Measurements from ENCODE around the gene HSPBP1. TPM values are rescaled to one million over a fixed set of nuclear protein-coding genes. Genes with fewer than 3 reads are reported as not detected.

HSPBP1 gene
- total and polyA plus RNA-seq, 2 of the 13 experiments (the other 11 are each of a cell fraction or from before 2014, with no cell fraction given), result 22.3 to 33.7 TPM

DNA sequence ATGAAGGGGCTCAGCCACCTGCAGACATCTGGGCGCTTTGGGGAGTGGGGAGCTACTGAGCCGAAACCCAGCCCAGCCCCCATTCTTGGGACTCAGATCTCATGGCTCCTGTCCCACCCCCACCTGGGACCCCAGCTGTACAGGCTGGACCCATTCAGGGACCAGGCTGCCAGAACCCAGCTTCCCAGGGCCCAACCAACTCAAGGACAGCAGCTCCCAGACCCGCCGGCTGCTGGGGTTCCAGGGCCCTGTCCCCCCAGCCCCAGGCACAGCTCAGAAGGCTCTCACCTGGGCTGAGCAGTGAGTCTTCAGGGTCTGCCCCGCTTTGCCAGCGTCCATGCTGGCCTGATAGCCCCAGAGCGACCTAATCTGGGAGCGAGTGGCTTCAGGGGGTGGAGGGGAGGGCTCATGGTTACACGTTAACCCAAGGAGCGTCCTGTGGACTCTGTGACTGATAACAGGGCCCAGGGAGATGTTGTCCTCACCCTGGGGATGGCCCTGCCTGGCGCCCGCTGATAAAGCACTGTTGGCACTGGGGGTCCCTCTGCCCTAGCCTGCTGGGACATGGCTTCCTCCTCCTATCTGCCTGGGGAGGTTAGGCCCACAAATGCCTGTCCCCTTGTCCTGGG lies 51.4 kb downstream of the HSPBP1 start, which contains the start of gene TMEM86B (continued):
- TF ChIP-seq ZNF607 (CRISPR knock-in tag; IDR thresholded peaks at IDR 0.05; ENCODE audit: borderline replicate concordance) (no peak; the same call in 1 of the 2 replicates), EP300 (IDR thresholded peaks at IDR 0.05; ENCODE audit: low read depth in 2 of 2, low read length in 2 of 2) (peak in 1 of 2 experiments; percentile 58; a peak in 1 of 4 replicates), EP300 (CRISPR knock-in tag; IDR thresholded peaks at IDR 0.05; ENCODE audit: borderline replicate concordance) (no peak), ZNF678 (CRISPR knock-in tag; IDR thresholded peaks at IDR 0.05) (0 out of 2 replicates have a peak, but pooled peaks have one; percentile 22), PHF8 (CRISPR knock-in tag; IDR thresholded peaks at IDR 0.05) (peak; percentile 36; the same call in 1 of the 2 replicates), NRL (CRISPR knock-in tag; IDR thresholded peaks at IDR 0.05; ENCODE audit: borderline replicate concordance) (no peak), DNMT3B (CRISPR knock-in tag; conservative IDR thresholded peaks at IDR 0.05) (no peak), ZNF660 (CRISPR knock-in tag; IDR thresholded peaks at IDR 0.05; ENCODE audit: borderline replicate concordance, low read depth) (no peak), HNRNPL (IDR thresholded peaks at IDR 0.05; ENCODE audit: low read depth, low read length) (peak; percentile 93)
- TF ChIP-seq, protein P1, sequence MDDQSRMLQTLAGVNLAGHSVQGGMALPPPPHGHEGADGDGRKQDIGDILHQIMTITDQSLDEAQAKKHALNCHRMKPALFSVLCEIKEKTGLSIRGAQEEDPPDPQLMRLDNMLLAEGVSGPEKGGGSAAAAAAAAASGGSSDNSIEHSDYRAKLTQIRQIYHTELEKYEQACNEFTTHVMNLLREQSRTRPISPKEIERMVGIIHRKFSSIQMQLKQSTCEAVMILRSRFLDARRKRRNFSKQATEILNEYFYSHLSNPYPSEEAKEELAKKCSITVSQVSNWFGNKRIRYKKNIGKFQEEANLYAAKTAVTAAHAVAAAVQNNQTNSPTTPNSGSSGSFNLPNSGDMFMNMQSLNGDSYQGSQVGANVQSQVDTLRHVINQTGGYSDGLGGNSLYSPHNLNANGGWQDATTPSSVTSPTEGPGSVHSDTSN (CRISPR knock-in tag; IDR thresholded peaks at IDR 0.05; ENCODE audit: borderline replicate concordance), result no peak
- TF ChIP-seq, protein P2, sequence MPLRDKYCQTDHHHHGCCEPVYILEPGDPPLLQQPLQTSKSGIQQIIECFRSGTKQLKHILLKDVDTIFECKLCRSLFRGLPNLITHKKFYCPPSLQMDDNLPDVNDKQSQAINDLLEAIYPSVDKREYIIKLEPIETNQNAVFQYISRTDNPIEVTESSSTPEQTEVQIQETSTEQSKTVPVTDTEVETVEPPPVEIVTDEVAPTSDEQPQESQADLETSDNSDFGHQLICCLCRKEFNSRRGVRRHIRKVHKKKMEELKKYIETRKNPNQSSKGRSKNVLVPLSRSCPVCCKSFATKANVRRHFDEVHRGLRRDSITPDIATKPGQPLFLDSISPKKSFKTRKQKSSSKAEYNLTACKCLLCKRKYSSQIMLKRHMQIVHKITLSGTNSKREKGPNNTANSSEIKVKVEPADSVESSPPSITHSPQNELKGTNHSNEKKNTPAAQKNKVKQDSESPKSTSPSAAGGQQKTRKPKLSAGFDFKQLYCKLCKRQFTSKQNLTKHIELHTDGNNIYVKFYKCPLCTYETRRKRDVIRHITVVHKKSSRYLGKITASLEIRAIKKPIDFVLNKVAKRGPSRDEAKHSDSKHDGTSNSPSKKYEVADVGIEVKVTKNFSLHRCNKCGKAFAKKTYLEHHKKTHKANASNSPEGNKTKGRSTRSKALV (CRISPR knock-in tag; IDR thresholded peaks at IDR 0.05), result 0 out of 2 replicates have a peak, but pooled peaks have one; percentile 3
- TF ChIP-seq, protein P3, sequence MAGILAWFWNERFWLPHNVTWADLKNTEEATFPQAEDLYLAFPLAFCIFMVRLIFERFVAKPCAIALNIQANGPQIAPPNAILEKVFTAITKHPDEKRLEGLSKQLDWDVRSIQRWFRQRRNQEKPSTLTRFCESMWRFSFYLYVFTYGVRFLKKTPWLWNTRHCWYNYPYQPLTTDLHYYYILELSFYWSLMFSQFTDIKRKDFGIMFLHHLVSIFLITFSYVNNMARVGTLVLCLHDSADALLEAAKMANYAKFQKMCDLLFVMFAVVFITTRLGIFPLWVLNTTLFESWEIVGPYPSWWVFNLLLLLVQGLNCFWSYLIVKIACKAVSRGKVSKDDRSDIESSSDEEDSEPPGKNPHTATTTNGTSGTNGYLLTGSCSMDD (CRISPR knock-in tag; IDR thresholded peaks at IDR 0.05), result no peak
- TF ChIP-seq, protein P4, sequence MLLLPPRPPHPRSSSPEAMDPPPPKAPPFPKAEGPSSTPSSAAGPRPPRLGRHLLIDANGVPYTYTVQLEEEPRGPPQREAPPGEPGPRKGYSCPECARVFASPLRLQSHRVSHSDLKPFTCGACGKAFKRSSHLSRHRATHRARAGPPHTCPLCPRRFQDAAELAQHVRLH (CRISPR knock-in tag; IDR thresholded peaks at IDR 0.05; ENCODE audit: borderline replicate concordance, low read depth), result peak; percentile 28; the same call in 1 of the 2 replicates
- TF ChIP-seq, protein P5, sequence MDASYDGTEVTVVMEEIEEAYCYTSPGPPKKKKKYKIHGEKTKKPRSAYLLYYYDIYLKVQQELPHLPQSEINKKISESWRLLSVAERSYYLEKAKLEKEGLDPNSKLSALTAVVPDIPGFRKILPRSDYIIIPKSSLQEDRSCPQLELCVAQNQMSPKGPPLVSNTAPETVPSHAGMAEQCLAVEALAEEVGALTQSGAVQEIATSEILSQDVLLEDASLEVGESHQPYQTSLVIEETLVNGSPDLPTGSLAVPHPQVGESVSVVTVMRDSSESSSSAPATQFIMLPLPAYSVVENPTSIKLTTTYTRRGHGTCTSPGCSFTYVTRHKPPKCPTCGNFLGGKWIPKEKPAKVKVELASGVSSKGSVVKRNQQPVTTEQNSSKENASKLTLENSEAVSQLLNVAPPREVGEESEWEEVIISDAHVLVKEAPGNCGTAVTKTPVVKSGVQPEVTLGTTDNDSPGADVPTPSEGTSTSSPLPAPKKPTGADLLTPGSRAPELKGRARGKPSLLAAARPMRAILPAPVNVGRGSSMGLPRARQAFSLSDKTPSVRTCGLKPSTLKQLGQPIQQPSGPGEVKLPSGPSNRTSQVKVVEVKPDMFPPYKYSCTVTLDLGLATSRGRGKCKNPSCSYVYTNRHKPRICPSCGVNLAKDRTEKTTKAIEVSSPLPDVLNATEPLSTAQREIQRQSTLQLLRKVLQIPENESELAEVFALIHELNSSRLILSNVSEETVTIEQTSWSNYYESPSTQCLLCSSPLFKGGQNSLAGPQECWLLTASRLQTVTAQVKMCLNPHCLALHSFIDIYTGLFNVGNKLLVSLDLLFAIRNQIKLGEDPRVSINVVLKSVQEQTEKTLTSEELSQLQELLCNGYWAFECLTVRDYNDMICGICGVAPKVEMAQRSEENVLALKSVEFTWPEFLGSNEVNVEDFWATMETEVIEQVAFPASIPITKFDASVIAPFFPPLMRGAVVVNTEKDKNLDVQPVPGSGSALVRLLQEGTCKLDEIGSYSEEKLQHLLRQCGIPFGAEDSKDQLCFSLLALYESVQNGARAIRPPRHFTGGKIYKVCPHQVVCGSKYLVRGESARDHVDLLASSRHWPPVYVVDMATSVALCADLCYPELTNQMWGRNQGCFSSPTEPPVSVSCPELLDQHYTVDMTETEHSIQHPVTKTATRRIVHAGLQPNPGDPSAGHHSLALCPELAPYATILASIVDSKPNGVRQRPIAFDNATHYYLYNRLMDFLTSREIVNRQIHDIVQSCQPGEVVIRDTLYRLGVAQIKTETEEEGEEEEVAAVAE (CRISPR knock-in tag; IDR thresholded peaks at IDR 0.05; ENCODE audit: borderline replicate concordance), result no peak

Measured in HepG2 (cell line).